ENCODE results near the gene MAML1. TPM values are rescaled to one million over a fixed set of nuclear protein-coding genes. Genes with fewer than 3 reads are reported as not detected.

The MAML1 gene
- total RNA-seq, 1 donor from 2014 or later = 26.0 TPM

DNA sequence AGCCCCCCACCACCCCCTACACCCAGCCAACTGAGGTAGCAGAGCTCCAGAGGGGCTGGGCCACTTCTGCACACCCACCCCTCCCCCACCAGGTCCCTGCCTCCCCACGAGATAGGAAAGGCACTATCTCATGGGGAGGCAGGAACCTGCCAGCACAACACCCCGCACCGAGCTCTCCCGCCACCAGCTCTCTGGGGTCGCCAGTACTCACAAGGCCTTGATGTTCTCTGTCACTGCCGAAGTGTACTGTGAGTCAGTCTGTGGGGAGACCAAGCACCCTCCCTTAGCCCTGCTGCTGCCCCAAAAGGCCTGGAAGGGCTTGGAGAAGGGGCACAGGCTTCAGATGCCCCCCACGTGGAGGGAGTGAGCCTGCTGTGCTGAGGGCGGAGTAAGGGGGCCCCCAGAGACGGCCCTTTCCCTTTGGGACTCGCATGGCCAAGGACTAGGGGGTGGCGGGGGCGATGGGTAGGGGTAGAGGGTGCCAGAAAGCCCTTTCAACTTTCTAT, 68.1 kb downstream of the MAML1 start:
- Histone ChIP-seq H3K4me2 (ENCODE audit: low read length) (no peak overlapping the region), H3K27me3 (ENCODE audit: insufficient read depth, low read length) (no peaks in the 10 kb centered on the region), H4K20me1 (ENCODE audit: insufficient read depth, low read length) (peaks cover 68% of the 10 kb centered on the region), H3K9ac (ENCODE audit: low read length) (no peak overlapping the region), H3K27ac (ENCODE audit: low read depth, low read length) (no peak overlapping the region), H3K4me1 (ENCODE audit: insufficient read depth, low read length) (peaks cover 26% of the 10 kb centered on the region), H3K36me3 (ENCODE audit: insufficient read depth, low read length) (no peaks in the 10 kb centered on the region), H3K9me3 (ENCODE audit: insufficient read depth, low read depth, low read length) (no peaks in the 10 kb centered on the region), H3K79me2 (ENCODE audit: insufficient read depth, low read length) (peaks cover 39% of the 10 kb centered on the region), H3K4me3 (ENCODE audit: insufficient read depth, low read depth, low read length) (no peak overlapping the region), H2AFZ (ENCODE audit: low read depth, low read length) (no peak overlapping the region)
- DNase-seq (ENCODE audit: low read depth) (no peak), FAIRE-seq (no peak)
- no peak overlapping the region for H3K4me3 Mint-ChIP-seq (ENCODE audit: unreplicated experiment)
- H3K27ac Mint-ChIP-seq (ENCODE audit: unreplicated experiment) = no peak overlapping the region
- peaks cover 19% of the 10 kb centered on the region for H3K4me1 Mint-ChIP-seq (ENCODE audit: low read depth, unreplicated experiment)
- H3K27me3 Mint-ChIP-seq (ENCODE audit: low read depth, unreplicated experiment) = no peaks in the 10 kb centered on the region
- TF ChIP-seq EZH2 (IDR thresholded peaks at IDR 0.05; ENCODE audit: insufficient read depth, low read length) = no peak
- TF ChIP-seq, protein P1, sequence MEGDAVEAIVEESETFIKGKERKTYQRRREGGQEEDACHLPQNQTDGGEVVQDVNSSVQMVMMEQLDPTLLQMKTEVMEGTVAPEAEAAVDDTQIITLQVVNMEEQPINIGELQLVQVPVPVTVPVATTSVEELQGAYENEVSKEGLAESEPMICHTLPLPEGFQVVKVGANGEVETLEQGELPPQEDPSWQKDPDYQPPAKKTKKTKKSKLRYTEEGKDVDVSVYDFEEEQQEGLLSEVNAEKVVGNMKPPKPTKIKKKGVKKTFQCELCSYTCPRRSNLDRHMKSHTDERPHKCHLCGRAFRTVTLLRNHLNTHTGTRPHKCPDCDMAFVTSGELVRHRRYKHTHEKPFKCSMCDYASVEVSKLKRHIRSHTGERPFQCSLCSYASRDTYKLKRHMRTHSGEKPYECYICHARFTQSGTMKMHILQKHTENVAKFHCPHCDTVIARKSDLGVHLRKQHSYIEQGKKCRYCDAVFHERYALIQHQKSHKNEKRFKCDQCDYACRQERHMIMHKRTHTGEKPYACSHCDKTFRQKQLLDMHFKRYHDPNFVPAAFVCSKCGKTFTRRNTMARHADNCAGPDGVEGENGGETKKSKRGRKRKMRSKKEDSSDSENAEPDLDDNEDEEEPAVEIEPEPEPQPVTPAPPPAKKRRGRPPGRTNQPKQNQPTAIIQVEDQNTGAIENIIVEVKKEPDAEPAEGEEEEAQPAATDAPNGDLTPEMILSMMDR (IDR thresholded peaks at IDR 0.05; ENCODE audit: insufficient read depth, low read depth, low read length) = no peak
- no peaks in the 10 kb centered on the region for H3K9me3 Mint-ChIP-seq (ENCODE audit: unreplicated experiment)
- H3K36me3 Mint-ChIP-seq (ENCODE audit: low read depth, unreplicated experiment) = peaks cover 17% of the 10 kb centered on the region

DNA sequence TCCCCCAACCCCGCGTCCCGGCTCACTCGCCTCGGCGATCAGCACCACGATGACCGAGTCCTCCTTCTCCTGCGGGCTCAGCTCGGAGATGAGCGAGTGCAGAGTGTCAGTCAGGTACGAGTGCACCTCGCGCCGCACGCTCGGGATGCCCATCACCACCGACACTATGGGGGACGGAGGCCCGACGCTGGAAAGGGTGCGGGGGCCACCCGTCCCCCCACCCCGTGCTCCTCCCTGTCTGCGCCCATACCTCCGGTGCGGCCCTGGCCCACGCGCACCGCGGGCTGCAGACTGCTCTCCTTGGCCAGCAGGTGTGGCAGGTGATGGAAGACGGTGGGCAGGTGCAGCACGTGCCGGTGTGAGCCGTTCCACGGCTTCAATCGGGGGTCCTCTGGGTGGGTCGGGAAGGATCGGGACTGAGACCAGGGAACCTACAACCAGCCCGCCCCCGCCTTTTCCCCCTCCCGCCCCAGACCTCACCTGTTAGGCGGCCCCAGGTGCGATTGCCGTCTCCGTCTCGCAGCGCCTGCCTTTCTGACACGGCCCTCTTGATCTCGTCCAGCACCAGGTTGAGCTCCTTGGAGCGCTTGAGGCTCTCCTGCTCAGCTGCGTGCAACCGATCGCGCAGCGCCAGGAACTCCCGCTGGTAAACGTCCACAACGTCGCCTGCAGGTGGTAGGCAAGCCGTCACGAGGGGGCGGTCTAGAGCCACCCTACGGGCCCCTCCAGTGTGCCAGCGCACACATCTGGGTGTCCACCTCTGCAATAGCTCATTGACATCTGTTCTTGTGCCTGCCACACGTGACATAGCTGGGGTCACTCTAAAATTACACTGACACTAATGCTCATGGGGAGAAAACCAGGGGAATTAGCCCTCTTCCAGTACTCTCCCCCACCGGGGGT, 68.9 kb downstream of the MAML1 start:
- peaks cover 17% of the 10 kb centered on the region for H3K36me3 Mint-ChIP-seq (ENCODE audit: low read depth, unreplicated experiment)
- Histone ChIP-seq H4K20me1 (ENCODE audit: insufficient read depth, low read length) (peaks cover 68% of the 10 kb centered on the region), H3K27me3 (ENCODE audit: insufficient read depth, low read length) (no peaks in the 10 kb centered on the region), H3K9me3 (ENCODE audit: insufficient read depth, low read depth, low read length) (no peaks in the 10 kb centered on the region), H3K4me2 (ENCODE audit: low read length) (no peak overlapping the region), H3K27ac (ENCODE audit: low read depth, low read length) (no peak overlapping the region), H3K4me1 (ENCODE audit: insufficient read depth, low read length) (peaks cover 25% of the 10 kb centered on the region), H3K4me3 (ENCODE audit: insufficient read depth, low read depth, low read length) (no peak overlapping the region), H3K79me2 (ENCODE audit: insufficient read depth, low read length) (peaks cover 43% of the 10 kb centered on the region), H2AFZ (ENCODE audit: low read depth, low read length) (no peak overlapping the region), H3K36me3 (ENCODE audit: insufficient read depth, low read length) (no peaks in the 10 kb centered on the region), H3K9ac (ENCODE audit: low read length) (no peak overlapping the region)
- DNase-seq (ENCODE audit: low read depth) (no peak), FAIRE-seq (no peak)
- H3K4me1 Mint-ChIP-seq (ENCODE audit: low read depth, unreplicated experiment) = peaks cover 19% of the 10 kb centered on the region
- H3K27ac Mint-ChIP-seq (ENCODE audit: unreplicated experiment) = no peak overlapping the region
- no peaks in the 10 kb centered on the region for H3K9me3 Mint-ChIP-seq (ENCODE audit: unreplicated experiment)
- H3K27me3 Mint-ChIP-seq (ENCODE audit: low read depth, unreplicated experiment) = no peaks in the 10 kb centered on the region
- H3K4me3 Mint-ChIP-seq (ENCODE audit: unreplicated experiment) = no peak overlapping the region
- TF ChIP-seq, protein P1 (IDR thresholded peaks at IDR 0.05; ENCODE audit: insufficient read depth, low read depth, low read length) = peak; percentile 44
- TF ChIP-seq EZH2 (IDR thresholded peaks at IDR 0.05; ENCODE audit: insufficient read depth, low read length) = no peak

Measured in astrocyte (in vitro differentiated cells and primary cell).